Mucosa of descending colon (tissue), 3 donors: Measurements from ENCODE around the gene MARK2. TPM values are rescaled to one million over a fixed set of nuclear protein-coding genes. Genes with fewer than 3 reads are reported as not detected.

ENCODE experiments used
- ATAC-seq: fragments of 200-7000 bp; cut with Tn5 transposase; one replicate; pipeline ENCODE4 v1.9.1; 2020; ENCODE audit warnings: mild to moderate bottlenecking, moderate library complexity
- DNase-seq, 3 donors: peaks; one replicate each; pipeline ENCODE4 v3.0.0-alpha.2; 2020
- H3K36me3 ChIP-seq: fragments of 200-600 bp; one replicate; pipeline ENCODE4 v1.8.0; 2021; ENCODE audit warnings: low read depth, mild to moderate bottlenecking
- H3K4me1 ChIP-seq: fragments of 200-600 bp; one replicate; pipeline ENCODE4 v1.8.0; 2021; ENCODE audit warnings: low read depth, mild to moderate bottlenecking
- H3K4me3 ChIP-seq: fragments of 200-600 bp; one replicate; pipeline ENCODE4 v1.8.0; 2021; ENCODE audit warnings: mild to moderate bottlenecking
- H3K9me3 ChIP-seq: fragments of 200-600 bp; one replicate; pipeline ENCODE4 v1.8.0; 2021; ENCODE audit warnings: mild to moderate bottlenecking
- CTCF ChIP-seq: fragments of 200-600 bp; IDR thresholded peaks from one replicate; pipeline ENCODE4 v1.8.0; 2022; ENCODE audit warnings: antibody characterized with exemption, mild to moderate bottlenecking
- intact Hi-C, 2 donors: fragments of 100-400 bp; cut with DNase I in 1 of 2; cut with micrococcal nuclease in 1 of 2; formaldehyde crosslinking; loops; one replicate each; pipeline versions ENCODE4 v1.11.0 to v1.11.1; 2022; cut with DNase I, micrococcal nuclease
- total RNA-seq, 3 donors: library from RNA; stranded (reverse); fragmentation: NEBNext Ultra II Directional in 2 of 3; extraction: Animal tissue kit (Norgen Biotek cat#: 25700) in 2 of 3; gene quantifications; one replicate each; pipeline versions ENCODE4 v1.2.1 to v1.2.4, GENCODE V29; 2021 to 2023
- donor health status: DM: no; HTN: no; CAD: no; lungs with moderate emphysema.
- donor health status: DM: no; HTN: no; CAD: no.
- donor health status: DM: no; HTN: yes; CAD: no.

Gene MARK2
- total RNA-seq, 3 donors from 2014 or later, result 71.9 to 111 (median 94.5) TPM

DNA sequence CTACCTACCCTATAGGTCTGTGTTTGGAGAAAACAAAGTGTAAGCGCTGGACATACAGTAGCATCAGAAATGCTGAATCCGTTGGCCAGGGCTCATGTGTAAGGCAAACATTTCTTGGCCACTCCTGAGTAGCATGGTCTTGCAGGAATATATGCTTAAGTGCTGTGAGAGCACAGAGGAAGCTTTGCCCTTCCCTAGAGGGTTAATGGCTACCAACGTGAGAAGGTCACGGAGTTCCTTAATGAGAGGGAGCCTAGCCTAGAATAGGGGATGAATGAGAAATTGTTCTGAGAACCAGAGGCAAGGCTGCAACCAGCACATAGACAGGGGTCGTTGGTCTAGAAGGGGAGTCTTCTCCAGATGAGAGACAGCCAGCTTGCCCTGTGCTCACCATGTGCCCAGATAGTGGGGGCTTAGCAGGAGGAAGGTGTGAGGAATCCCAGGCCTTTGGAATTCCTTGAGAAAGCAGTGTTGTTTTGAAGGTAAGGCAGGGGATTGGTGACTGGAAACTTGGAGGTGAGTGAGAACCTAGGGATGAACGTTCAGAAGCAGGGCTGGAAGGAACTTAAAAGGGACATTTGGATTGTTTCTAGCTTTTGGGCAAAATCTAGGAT lies 48.6 kb downstream of the MARK2 start:
- ATAC-seq (no peak), DNase-seq (no peak)
- TF ChIP-seq CTCF, result no peak
- Histone ChIP-seq H3K4me3 (no peak overlapping the region), H3K4me1 (peaks cover 59% of the 10 kb centered on the region), H3K36me3 (no peaks in the 10 kb centered on the region), H3K9me3 (no peaks in the 10 kb centered on the region)
- intact Hi-C loops, result no loop called here

DNA sequence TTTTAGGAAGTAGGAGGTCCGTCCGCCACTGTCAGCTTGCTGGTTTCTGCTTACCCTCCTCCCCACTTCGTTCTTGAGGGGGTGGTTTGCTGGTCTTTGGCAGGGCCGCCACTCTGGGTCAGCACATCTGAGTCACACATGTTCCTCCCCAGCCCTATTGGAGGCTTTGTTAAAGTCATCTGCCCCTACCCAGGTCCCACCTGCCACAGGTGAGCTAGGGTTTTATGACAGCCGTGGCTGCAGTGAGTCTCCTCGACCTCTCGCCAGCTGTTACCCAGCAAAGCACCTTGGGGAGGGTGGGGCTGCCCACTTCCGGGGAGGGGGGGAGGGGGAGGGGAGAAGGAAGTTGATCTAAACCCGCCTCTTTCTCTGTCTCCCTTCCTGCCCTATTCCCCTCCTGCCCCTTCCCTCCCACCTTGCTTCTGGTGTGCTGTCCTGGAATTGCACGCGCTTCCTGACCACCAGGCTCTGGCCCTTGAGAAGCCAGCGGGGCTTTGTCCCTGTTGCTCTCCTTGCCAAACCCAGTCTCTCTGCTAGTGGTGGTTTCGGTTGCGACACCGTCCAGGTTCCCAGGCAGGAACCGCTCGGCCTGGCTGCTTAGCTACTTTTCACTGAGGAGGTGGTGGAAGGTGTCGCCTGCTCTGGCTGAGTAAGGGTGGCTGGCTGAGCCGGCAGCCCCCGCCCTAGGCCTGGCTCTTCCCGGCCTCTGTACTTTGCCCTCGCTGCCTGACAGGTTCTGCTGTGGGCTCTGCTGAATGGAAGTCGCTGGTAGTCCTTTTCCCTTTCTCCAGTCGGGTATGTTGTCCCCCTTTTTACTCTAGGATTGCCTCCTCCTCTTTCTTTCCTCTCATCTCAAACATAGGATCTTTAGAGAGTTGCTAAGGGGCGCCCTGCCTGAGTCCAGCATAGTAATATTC lies 49.5 kb downstream of the MARK2 start:
- intact Hi-C loops, result no loop called here
- Histone ChIP-seq H3K9me3 (no peaks in the 10 kb centered on the region), H3K4me1 (peaks cover 60% of the 10 kb centered on the region), H3K4me3 (peak overlapping the region; percentile 15), H3K36me3 (no peaks in the 10 kb centered on the region)
- peak; percentile 84 to 86 (median 86) for DNase-seq
- peak; percentile 84 for ATAC-seq
- TF ChIP-seq CTCF, result no peak

GRCh38 chr11:63889344-63889743 lies 50.4 kb downstream of the MARK2 start:
- H3K4me3 ChIP-seq, result no peak overlapping the region
- ATAC-seq, result peak; percentile 75
- intact Hi-C loops, result no loop called here
- H3K36me3 ChIP-seq, result no peaks in the 10 kb centered on the region
- H3K4me1 ChIP-seq, result peaks cover 54% of the 10 kb centered on the region
- H3K9me3 ChIP-seq, result no peaks in the 10 kb centered on the region
- no peak for TF ChIP-seq CTCF
- peak; percentile 72 to 80 (median 79) for DNase-seq

DNA sequence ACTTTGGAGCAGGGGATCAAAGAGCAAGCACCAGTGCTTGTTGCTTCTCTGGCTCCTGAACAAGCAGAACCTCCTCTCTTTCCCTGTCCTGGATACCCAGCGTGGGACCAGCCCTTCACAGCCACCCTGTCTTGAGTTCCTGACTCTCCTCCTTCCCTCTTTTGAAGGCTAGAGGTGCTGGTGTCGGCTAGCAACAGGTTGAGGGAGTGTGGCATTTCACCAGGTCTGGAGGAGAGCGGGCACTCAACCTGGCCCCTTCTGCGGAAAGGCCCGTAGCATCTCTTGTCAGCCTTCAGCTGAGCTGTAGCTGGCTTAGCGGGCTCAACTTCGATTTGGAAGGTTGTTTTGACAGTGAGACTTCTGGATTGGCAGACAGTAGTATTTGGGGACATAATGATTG lies 51.5 kb downstream of the MARK2 start:
- no peak for TF ChIP-seq CTCF
- peaks cover 54% of the 10 kb centered on the region for H3K4me1 ChIP-seq
- ATAC-seq (no peak), DNase-seq (no peak)
- H3K4me3 ChIP-seq, result no peak overlapping the region
- no peaks in the 10 kb centered on the region for H3K36me3 ChIP-seq
- intact Hi-C loops, result no loop called here
- H3K9me3 ChIP-seq, result no peaks in the 10 kb centered on the region

DNA sequence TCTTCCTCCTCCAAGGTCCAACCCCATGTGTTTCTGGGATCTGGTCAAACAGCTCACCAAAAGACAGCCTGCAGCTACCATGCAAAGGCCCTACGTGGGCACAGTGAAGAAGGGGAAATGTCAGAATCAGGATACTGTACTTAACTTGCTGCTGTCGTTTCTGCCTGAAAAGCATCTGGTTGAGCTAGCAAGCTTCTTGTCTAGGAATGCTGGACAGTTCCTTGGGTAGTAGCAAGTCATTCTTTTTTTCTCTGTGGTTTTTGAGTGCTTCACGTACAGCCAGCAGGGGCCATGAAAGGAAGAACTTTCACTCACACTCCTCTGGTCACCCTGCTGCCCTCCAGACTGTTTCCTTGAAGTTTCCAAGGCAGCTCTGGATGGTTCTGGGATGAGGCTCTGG lies 53.3 kb downstream of the MARK2 start:
- H3K4me3 ChIP-seq, result no peak overlapping the region
- no peak for TF ChIP-seq CTCF
- intact Hi-C loops, result no loop called here
- no peak for ATAC-seq
- no peak for DNase-seq
- no peaks in the 10 kb centered on the region for H3K9me3 ChIP-seq
- H3K36me3 ChIP-seq, result no peaks in the 10 kb centered on the region
- peaks cover 51% of the 10 kb centered on the region for H3K4me1 ChIP-seq
